GM12891 (cell line): ENCODE measurements around the gene CABLES2.
A peak's percentile ranks its signal among the peaks of the same experiment; 100 is the strongest.

Experiments used
- POLR2A ChIP-seq: IDR thresholded peaks from 2 replicates; pipeline ENCODE4 v1.6.1; 2011; ENCODE audit warnings: low read depth, low read length, control low read depth
- POLR2AphosphoS5 ChIP-seq: IDR thresholded peaks from 2 replicates; pipeline ENCODE4 v1.6.1; 2011; ENCODE audit warnings: low read depth, low read length, control low read depth
- SPI1 ChIP-seq: IDR thresholded peaks from 2 replicates; pipeline ENCODE4 v1.6.1; 2011; ENCODE audit warnings: low read depth, low read length, control low read depth
- TAF1 ChIP-seq: IDR thresholded peaks from 2 replicates; pipeline ENCODE4 v1.6.1; 2011; ENCODE audit warnings: low read depth, low read length, control low read depth

- TF ChIP-seq TAF1 (no peak), POLR2A (no peak), POLR2AphosphoS5 (no peak), SPI1 (peak; percentile 98)
Observed at GRCh38 chr20:62439218-62439617, 32.1 kb upstream of the CABLES2 start.
